ENCODE measurements around the gene SREBF2.

- no peak for TF ChIP-seq SREBF2 (IDR thresholded peaks at IDR 0.05; ENCODE audit: low read length)
- no peak for TF ChIP-seq EZH2 (IDR thresholded peaks at IDR 0.05; ENCODE audit: borderline replicate concordance, control insufficient read depth, low read depth, low read length)
- TF ChIP-seq CBX3 (IDR thresholded peaks at IDR 0.05; ENCODE audit: borderline replicate concordance, low read depth) = no peak
- TF ChIP-seq POLR2A (IDR thresholded peaks at IDR 0.05; ENCODE audit: low read depth, low read length) = no peak; the same call in 1 of the 2 replicates
- TF ChIP-seq TAF1 (IDR thresholded peaks at IDR 0.05; ENCODE audit: borderline replicate concordance, low read depth, low read length) = no peak
- no peak for TF ChIP-seq ELK1 (IDR thresholded peaks at IDR 0.05; ENCODE audit: low read depth, low read length)
- no peak for TF ChIP-seq CTCF (IDR thresholded peaks at IDR 0.05 in 2 of 3, conservative IDR thresholded peaks at IDR 0.05 in 1 of 3; ENCODE audit: control insufficient read depth in 2 of 3, extremely low read depth in 1 of 3, insufficient read depth in 1 of 3, low read depth in 3 of 3, low read length in 3 of 3)
- no peak for TF ChIP-seq SMAD5 (IDR thresholded peaks at IDR 0.05; ENCODE audit: low read depth)
- TF ChIP-seq FOXM1 (IDR thresholded peaks at IDR 0.05; ENCODE audit: low read depth, low read length) = no peak
- no peak for TF ChIP-seq NBN (IDR thresholded peaks at IDR 0.05)
- TF ChIP-seq NKRF (conservative IDR thresholded peaks at IDR 0.05) = no peak
- TF ChIP-seq SMAD1 (IDR thresholded peaks at IDR 0.05; ENCODE audit: low read depth, partially characterized antibody) = no peak
Measured at GRCh38 chr22:41838842-41839618, 6.1 kb downstream of the SREBF2 start.
